GM12873 (cell line): ENCODE data around the gene KCNJ1.

Experiments used
- TF ChIP-seq, protein P1 (sequence below): IDR thresholded peaks from 2 replicates; pipeline ENCODE4 v1.5.1; 2012; ENCODE audit warnings: low read depth, mild to moderate bottlenecking, moderate library complexity, low read length, control low read depth; ENCODE audit not compliant: insufficient read depth; ENCODE audit errors: missing control alignments

The KCNJ1 gene

DNA sequence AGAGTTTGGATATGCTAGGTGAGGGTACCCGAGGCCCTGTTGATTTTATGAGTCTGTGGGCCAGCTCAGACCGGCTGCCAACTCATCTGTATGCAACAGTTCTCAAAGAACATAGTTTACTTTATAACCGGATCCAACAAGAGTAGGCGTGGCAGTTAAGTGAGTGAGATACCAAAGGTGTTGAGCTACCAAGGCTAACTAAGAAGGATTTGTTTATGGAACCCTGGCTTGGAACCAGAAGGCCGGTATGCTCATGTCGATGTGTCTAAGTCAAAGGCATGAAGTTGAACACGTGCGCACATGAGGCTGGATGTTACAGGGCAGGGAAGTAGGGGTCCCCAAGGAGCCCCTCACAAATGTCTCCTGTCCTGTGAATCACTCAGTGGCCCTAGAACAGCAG, at the start of gene KCNJ1:
Gene KCNJ1 (minus strand): TSS at position 20 of the 400 bp plus-strand sequence. CDS start 27,053 bp downstream, outside the sequence.
- TF ChIP-seq, protein P1, sequence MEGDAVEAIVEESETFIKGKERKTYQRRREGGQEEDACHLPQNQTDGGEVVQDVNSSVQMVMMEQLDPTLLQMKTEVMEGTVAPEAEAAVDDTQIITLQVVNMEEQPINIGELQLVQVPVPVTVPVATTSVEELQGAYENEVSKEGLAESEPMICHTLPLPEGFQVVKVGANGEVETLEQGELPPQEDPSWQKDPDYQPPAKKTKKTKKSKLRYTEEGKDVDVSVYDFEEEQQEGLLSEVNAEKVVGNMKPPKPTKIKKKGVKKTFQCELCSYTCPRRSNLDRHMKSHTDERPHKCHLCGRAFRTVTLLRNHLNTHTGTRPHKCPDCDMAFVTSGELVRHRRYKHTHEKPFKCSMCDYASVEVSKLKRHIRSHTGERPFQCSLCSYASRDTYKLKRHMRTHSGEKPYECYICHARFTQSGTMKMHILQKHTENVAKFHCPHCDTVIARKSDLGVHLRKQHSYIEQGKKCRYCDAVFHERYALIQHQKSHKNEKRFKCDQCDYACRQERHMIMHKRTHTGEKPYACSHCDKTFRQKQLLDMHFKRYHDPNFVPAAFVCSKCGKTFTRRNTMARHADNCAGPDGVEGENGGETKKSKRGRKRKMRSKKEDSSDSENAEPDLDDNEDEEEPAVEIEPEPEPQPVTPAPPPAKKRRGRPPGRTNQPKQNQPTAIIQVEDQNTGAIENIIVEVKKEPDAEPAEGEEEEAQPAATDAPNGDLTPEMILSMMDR = no peak

DNA sequence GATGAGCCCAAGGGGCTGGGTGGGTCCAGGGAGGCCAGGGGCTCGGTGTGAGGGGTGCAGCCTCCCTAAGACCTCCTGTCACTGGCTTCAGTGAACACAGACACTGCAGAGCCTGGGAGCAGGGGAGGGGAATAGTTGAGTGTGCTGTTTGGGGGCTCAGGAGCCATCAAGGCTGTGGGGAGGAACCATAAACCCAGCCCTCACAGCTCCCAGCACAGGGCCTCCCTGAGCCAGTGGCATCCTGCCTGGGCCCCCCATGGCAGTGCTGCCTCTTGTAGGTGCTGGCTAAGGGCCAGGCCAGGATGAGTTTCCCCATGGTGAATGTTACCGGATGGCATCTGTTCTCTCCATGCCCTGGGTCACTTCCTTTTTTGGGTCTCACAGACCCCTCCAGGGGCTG, 49.6 kb upstream of the KCNJ1 start:
- TF ChIP-seq, protein P1 = no peak

DNA sequence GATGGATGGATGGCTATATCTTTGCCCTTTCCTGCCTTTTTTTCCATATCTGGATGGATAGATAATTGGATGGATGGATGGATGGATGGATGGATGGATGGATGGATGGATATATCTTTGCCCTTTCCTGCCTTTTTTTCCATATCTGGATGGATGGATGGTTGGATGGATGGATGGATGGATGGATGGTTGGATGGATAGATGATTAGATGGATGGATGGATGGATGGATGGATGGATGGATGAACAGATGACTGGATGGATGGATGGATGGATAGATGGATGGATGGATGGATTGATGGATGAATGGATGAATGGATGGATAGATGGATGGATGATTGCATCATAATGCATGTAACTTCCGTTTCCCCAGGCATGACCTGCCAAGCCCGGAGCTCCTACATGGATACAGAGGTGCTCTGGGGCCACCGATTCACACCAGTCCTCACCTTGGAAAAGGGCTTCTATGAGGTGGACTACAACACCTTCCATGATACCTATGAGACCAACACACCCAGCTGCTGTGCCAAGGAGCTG, 49.0 kb upstream of the KCNJ1 start:
- TF ChIP-seq, protein P1 = no peak

DNA sequence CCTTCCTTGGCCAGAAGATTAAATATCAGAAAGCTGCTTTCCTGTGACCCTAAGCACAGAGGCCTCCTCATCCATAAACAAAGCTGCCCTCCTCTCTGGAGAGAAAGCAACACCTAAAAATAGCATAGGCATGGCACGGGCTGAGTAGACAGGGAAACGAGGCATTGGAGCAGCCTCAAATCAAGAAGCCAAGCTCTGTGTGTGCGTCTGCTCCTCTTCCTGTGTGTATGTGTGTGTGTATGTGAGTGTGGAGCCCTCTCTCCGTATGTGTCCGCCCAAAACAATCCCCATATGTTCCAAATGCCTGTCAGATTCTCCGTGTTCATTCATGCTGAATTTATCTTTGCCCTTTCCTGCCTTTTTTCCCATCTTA, 48.0 kb upstream of the KCNJ1 start:
- TF ChIP-seq, protein P1 = no peak

DNA sequence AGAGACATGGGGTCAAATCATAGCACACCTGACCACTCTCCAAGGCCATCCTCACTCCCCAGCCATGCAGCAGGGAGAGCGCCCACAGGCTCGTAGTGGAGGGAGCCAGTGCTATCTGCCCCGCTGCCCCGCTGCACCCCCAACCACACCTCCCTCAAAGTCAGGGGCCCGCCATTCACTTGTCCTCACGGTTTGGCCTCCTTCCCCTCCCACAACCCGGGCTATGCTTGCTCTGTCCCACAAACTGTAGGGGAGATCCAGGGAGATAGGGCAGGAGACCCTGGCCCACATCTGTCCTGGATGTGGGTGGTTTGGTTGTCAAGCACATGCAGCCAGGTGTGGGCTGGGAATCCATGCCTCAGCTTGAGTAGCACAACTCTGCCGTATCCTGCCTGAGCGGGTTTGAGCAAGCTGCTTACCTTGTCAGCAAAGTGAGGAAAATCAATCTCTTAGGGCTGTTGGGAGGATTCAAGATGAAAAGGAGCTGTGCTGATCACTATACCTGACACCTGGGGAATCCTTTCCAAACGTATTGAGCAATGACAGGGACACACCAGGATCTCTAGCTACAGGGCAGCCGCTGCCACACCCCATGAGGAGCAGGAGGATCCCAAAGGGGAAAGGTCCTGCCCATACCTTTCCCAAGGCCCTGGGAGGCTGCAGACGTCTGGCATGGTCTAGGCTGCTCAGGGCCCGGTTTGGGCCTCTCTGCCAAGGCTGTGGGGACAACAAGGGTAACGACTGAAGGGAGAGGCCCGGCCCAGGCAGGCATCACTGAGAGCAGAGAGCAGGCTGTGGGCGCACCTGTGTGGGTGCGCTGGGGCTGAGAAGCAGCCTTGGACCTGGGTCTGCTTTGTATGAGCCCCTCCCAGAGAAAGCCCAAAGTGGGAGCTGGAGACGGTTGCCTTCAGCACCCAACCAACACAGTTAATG, 47.4 kb upstream of the KCNJ1 start:
- TF ChIP-seq, protein P1 = no peak

DNA sequence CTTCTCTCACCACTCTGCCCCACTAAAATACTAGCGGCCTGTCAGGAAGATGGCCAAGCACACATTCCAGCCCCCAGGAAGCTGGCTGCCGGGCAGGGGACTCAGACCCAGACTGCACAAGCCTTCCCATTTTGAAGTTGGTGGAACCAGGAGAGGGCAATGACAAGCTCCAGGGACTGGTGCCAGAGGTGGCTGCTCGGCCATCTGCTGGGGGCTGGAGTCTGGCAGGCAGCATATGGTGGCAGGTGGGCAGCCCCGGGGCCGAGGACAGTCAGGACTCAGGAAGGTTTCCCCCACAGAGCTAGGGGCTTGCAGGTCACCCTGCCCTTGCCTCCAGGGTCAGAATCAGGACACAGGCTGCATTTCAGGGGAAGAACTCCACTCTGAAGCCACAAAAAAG, 46.7 kb upstream of the KCNJ1 start:
- TF ChIP-seq, protein P1 = no peak

DNA sequence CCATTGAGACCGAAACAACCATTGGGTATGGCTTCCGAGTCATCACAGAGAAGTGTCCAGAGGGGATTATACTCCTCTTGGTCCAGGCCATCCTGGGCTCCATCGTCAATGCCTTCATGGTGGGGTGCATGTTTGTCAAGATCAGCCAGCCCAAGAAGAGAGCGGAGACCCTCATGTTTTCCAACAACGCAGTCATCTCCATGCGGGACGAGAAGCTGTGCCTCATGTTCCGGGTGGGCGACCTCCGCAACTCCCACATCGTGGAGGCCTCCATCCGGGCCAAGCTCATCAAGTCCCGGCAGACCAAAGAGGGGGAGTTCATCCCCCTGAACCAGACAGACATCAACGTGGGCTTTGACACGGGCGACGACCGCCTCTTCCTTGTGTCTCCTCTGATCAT, 44.6 kb upstream of the KCNJ1 start:
- TF ChIP-seq, protein P1 = no peak
